Stimulated activated naive CD8-positive, alpha-beta T cell treated with anti-CD3 and anti-CD28 coated beads, Interleukin-15, amount 100 ng/mL, for 72 hours (primary cell): Measurements from ENCODE around the gene RAB15.
A peak's percentile ranks its signal among the peaks of the same experiment; 100 is the strongest.

Experiments
- ATAC-seq: fragments of 150-1000 bp; cut with Tn5 transposase; 2 replicates; pipeline ENCODE4 v1.10.0; 2021; ENCODE audit warnings: mild to moderate bottlenecking, moderate library complexity
- DNase-seq, 2 donors: peaks; one replicate each; pipeline ENCODE4 v3.0.0; 2021 to 2022
- H3K27ac Mint-ChIP-seq, 2 donors: one replicate each; pipeline ENCODE4 v1.8.0; 2022; ENCODE audit warnings: mild to moderate bottlenecking in 2 of 2, mixed read lengths in 2 of 2, moderate library complexity in 2 of 2
- H3K27me3 Mint-ChIP-seq: one replicate; pipeline ENCODE4 v1.8.0; 2022; ENCODE audit warnings: mixed read lengths
- H3K4me1 Mint-ChIP-seq: one replicate; pipeline ENCODE4 v1.8.0; 2022; ENCODE audit warnings: mild to moderate bottlenecking, mixed read lengths
- H3K4me3 Mint-ChIP-seq, 2 donors: one replicate each; pipeline ENCODE4 v1.8.0; 2022; ENCODE audit warnings: mild to moderate bottlenecking in 2 of 2, mixed read lengths in 2 of 2, moderate library complexity in 1 of 2
- H3K9me3 Mint-ChIP-seq, 2 donors: one replicate each; pipeline ENCODE4 v1.8.0; 2022; ENCODE audit warnings: mixed read lengths in 2 of 2

Gene RAB15

GRCh38 chr14:64939817-64940190, 32.3 kb downstream of the RAB15 start:
- no peak for ATAC-seq
- no peak overlapping the region for H3K4me3 Mint-ChIP-seq
- no peaks in the 10 kb centered on the region for H3K27me3 Mint-ChIP-seq
- no peak for DNase-seq
- H3K27ac Mint-ChIP-seq = peak overlapping the region in 1 of 2 donors; percentile 5
- peaks cover 74% of the 10 kb centered on the region for H3K4me1 Mint-ChIP-seq
- no peaks in the 10 kb centered on the region for H3K9me3 Mint-ChIP-seq

- Mint-ChIP-seq H3K4me3 (no peak overlapping the region), H3K27ac (peak overlapping the region in 1 of 2 donors; percentile 21)
Observed at GRCh38 chr14:64938972-64939816, 32.9 kb downstream of the RAB15 start.

DNA sequence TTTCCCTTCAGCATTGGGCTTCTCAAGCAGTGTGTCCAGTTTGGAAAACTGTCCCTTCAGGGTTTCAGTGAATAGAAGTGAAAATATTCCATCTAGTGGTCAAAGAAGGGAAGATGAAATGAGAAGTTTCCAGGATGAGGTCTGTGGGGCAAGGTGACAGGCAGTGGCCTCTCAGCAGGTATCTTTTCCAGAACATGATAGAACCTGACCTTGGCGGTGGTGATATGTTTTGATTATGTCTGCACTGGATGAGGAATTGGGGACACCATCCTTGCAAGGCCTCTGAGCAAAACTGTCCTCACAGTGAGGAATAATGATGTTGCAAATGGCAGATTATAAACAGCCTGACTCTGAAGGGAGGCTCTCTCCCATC, 34.3 kb downstream of the RAB15 start:
- Mint-ChIP-seq H3K9me3 (no peaks in the 10 kb centered on the region), H3K27ac (peak overlapping the region; percentile 80 to 93), H3K27me3 (no peaks in the 10 kb centered on the region), H3K4me1 (peaks cover 64% of the 10 kb centered on the region), H3K4me3 (peak overlapping the region in 1 of 2 donors; percentile 29)
- ATAC-seq (peak; percentile 12), DNase-seq (no peak)

More at GRCh38 chr14:64938972-64939816, 32.9 kb downstream of the RAB15 start:
- H3K27me3 Mint-ChIP-seq = no peaks in the 10 kb centered on the region
- no peaks in the 10 kb centered on the region for H3K9me3 Mint-ChIP-seq
- no peak for DNase-seq
- peaks cover 75% of the 10 kb centered on the region for H3K4me1 Mint-ChIP-seq
- no peak for ATAC-seq

GRCh38 chr14:64937171-64937820, 34.8 kb downstream of the RAB15 start:
- ATAC-seq (peak; percentile 67), DNase-seq (no peak)
- no peaks in the 10 kb centered on the region for H3K9me3 Mint-ChIP-seq
- H3K4me1 Mint-ChIP-seq = peaks cover 60% of the 10 kb centered on the region
- peak overlapping the region; percentile 60 to 80 for H3K27ac Mint-ChIP-seq
- no peaks in the 10 kb centered on the region for H3K27me3 Mint-ChIP-seq
- H3K4me3 Mint-ChIP-seq = peak overlapping the region in 1 of 2 donors; percentile 29

- no peak for ATAC-seq
- DNase-seq = no peak
- Mint-ChIP-seq H3K27ac (peak overlapping the region; percentile 72 to 90), H3K4me3 (peak overlapping the region; percentile 48 to 62), H3K9me3 (no peaks in the 10 kb centered on the region), H3K27me3 (no peaks in the 10 kb centered on the region), H3K4me1 (peaks cover 60% of the 10 kb centered on the region)
Observed at GRCh38 chr14:64935508-64935907, 36.6 kb downstream of the RAB15 start.

DNA sequence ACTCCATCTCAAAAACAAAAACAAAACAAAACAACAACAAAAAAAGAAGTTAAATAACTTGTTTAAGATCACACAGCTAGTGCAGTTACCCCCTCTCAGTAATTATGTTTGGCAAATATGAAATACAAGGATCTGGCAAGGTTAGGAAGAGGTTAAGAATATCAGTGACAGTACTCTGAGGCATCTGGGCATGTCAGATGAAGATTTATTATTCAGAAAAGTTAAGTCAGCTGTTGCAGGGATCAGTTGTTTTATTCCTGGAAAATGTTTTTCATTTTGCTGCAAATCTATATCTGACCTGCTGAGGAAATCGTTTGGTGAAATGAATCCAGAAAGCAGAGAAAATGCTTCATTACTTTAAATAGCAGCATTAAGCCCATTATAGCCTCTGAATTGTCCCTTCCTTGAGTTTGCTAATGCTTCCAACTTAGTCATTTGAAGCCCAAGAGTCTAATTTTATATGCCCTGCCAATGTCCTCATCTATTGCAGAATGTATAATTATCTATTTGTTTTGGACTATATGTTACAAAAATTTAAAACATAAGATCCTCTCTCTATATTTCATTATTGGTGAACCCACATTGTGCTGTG, 37.7 kb downstream of the RAB15 start:
- no peak for ATAC-seq
- DNase-seq = no peak
- Mint-ChIP-seq H3K27me3 (no peaks in the 10 kb centered on the region), H3K27ac (peak overlapping the region in 1 of 2 donors; percentile 41), H3K9me3 (no peaks in the 10 kb centered on the region), H3K4me1 (peaks cover 51% of the 10 kb centered on the region), H3K4me3 (no peak overlapping the region)

- H3K4me3 Mint-ChIP-seq = no peak overlapping the region
- DNase-seq = no peak
- H3K27ac Mint-ChIP-seq = no peak overlapping the region
- ATAC-seq = no peak
- no peaks in the 10 kb centered on the region for H3K27me3 Mint-ChIP-seq
- H3K4me1 Mint-ChIP-seq = peaks cover 32% of the 10 kb centered on the region
- no peaks in the 10 kb centered on the region for H3K9me3 Mint-ChIP-seq
Observed at GRCh38 chr14:64932231-64932630, 39.9 kb downstream of the RAB15 start.

DNA sequence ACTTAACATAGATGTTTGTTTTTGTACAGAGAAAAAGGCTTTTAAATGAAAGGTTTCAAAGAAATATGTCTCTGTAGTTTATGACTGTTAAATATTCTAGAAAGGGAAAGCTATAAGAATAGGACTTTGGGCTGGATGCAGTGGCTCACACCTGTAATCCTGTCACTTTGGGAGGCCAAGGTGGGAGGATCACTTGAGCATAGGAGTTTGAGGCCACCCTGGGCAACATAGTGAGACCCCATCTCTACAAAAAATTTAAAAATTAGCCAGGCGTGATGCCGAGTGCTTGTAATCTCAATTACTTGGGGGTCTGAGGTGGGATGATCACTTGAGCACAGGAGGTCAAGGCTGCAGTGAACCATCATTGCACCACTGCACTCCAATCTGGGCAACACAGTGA, 41.0 kb downstream of the RAB15 start:
- ATAC-seq = no peak
- H3K27ac Mint-ChIP-seq = no peak overlapping the region

GRCh38 chr14:64930085-64930843, 41.9 kb downstream of the RAB15 start:
- no peaks in the 10 kb centered on the region for H3K27me3 Mint-ChIP-seq
- no peak overlapping the region for H3K27ac Mint-ChIP-seq
- no peak for ATAC-seq
- peaks cover 24% of the 10 kb centered on the region for H3K4me1 Mint-ChIP-seq
- no peak for DNase-seq
- H3K9me3 Mint-ChIP-seq = no peaks in the 10 kb centered on the region
- no peak overlapping the region for H3K4me3 Mint-ChIP-seq

More for the DNA sequence above, 41.0 kb downstream of the RAB15 start:
- no peak for DNase-seq
- H3K4me3 Mint-ChIP-seq = no peak overlapping the region
- H3K4me1 Mint-ChIP-seq = peaks cover 29% of the 10 kb centered on the region
- H3K9me3 Mint-ChIP-seq = no peaks in the 10 kb centered on the region
- H3K27me3 Mint-ChIP-seq = no peaks in the 10 kb centered on the region

- no peak overlapping the region for H3K27ac Mint-ChIP-seq
- H3K9me3 Mint-ChIP-seq = no peaks in the 10 kb centered on the region
- H3K27me3 Mint-ChIP-seq = no peaks in the 10 kb centered on the region
- no peak for ATAC-seq
- DNase-seq = peak in 1 of 2 donors; percentile 14
- H3K4me1 Mint-ChIP-seq = peaks cover 17% of the 10 kb centered on the region
- H3K4me3 Mint-ChIP-seq = no peak overlapping the region
Observed at GRCh38 chr14:64929014-64929359, 43.1 kb downstream of the RAB15 start.

DNA sequence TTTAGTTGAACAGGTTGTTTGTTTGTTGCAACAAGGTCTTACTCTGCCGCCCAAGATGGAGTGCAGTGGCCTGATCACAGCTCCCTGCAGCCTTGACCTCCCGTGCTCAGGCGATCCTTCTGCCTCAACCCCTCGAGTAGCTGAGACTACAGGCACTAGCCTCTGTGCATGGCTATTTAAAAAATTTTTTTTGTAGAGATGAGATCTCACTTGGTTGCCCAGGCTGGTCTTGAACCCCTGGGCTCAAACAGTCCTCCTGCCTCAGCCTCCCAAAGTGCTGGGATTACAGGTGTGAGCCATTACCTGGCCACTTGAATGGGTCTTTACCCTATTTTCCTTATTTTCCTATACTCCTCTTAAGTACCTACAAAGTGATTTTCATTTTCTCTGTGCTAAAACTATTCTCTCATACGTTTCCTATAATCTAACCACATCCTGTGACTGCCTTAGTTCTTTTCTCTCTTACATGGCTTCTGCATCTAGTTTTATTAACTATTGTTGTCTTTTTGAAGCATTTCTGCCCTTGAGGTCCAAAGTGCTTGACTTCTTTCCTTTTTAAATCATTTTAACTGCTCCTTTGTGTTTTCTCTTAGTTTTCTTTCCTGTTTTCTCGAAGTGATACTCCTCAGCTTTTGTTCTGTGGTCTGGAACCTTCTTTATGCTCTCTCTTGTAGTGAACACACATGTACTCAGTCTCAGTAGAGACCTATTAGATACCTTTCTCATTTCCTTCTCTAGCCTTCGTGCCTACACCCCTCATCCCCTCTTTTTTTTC, 43.7 kb downstream of the RAB15 start:
- Mint-ChIP-seq H3K27me3 (no peaks in the 10 kb centered on the region), H3K4me1 (peaks cover 20% of the 10 kb centered on the region), H3K27ac (no peak overlapping the region), H3K9me3 (no peaks in the 10 kb centered on the region), H3K4me3 (no peak overlapping the region)
- DNase-seq (no peak), ATAC-seq (peak; percentile 89)

- Mint-ChIP-seq H3K4me3 (no peak overlapping the region), H3K27ac (peak overlapping the region in 1 of 2 donors; percentile 42), H3K4me1 (peaks cover 21% of the 10 kb centered on the region), H3K27me3 (no peaks in the 10 kb centered on the region), H3K9me3 (no peaks in the 10 kb centered on the region)
- ATAC-seq = no peak
- no peak for DNase-seq
Observed at GRCh38 chr14:64927031-64927430, 45.1 kb downstream of the RAB15 start.

- H3K4me1 Mint-ChIP-seq = peaks cover 27% of the 10 kb centered on the region
- peak overlapping the region in 1 of 2 donors; percentile 44 for H3K27ac Mint-ChIP-seq
- ATAC-seq (no peak), DNase-seq (no peak)
- no peaks in the 10 kb centered on the region for H3K27me3 Mint-ChIP-seq
- peak overlapping the region in 1 of 2 donors; percentile 16 for H3K4me3 Mint-ChIP-seq
- no peaks in the 10 kb centered on the region for H3K9me3 Mint-ChIP-seq
Observed at GRCh38 chr14:64926398-64926995, 45.6 kb downstream of the RAB15 start.

- Mint-ChIP-seq H3K9me3 (no peaks in the 10 kb centered on the region), H3K4me1 (peaks cover 54% of the 10 kb centered on the region), H3K27ac (no peak overlapping the region), H3K27me3 (no peaks in the 10 kb centered on the region), H3K4me3 (no peak overlapping the region)
- DNase-seq = no peak
- no peak for ATAC-seq
Observed at GRCh38 chr14:64923015-64923414, 49.1 kb downstream of the RAB15 start.
